SK-N-MC (cell line): ENCODE data around the gene LPXN.
A peak's percentile ranks its signal among the peaks of the same experiment; 100 is the strongest.

ENCODE experiments used
- DNase-seq: peaks from one replicate; pipeline ENCODE4 v3.0.0-alpha.2; 2011; ENCODE audit warnings: low read depth, low spot score
- H3K27ac ChIP-seq: fragments of 200-600 bp; sonication (generic); 2 replicates; pipeline ENCODE4 v1.5.1; 2016; ENCODE audit warnings: mixed run types
- H3K36me3 ChIP-seq: fragments of 200-600 bp; sonication (generic); 2 replicates; pipeline ENCODE4 v1.6.1; 2017; ENCODE audit warnings: antibody characterized with exemption, low read length, mixed read lengths; ENCODE audit not compliant: insufficient read depth
- H3K4me3 ChIP-seq: fragments of 200-600 bp; sonication (generic); 2 replicates; pipeline ENCODE4 v1.5.1; 2016
- H3K9ac ChIP-seq: fragments of 200-600 bp; sonication (generic); 2 replicates; pipeline ENCODE4 v1.8.0; 2017; ENCODE audit warnings: mixed run types, mixed read lengths; ENCODE audit not compliant: insufficient read length
- H3K9me3 ChIP-seq: fragments of 200-600 bp; sonication (generic); 2 replicates; pipeline ENCODE4 v1.6.1; 2017; ENCODE audit warnings: low read depth, mild to moderate bottlenecking, antibody characterized with exemption, low read length, moderate library complexity, mixed read lengths
- EZH2 ChIP-seq: fragments of 200-600 bp; sonication (generic); IDR thresholded peaks from one replicate; pipeline ENCODE4 v1.6.1; 2017; ENCODE audit warnings: antibody characterized with exemption
- FOXP2 ChIP-seq: optimal IDR thresholded peaks from 2 replicates; pipeline ENCODE3; 2011; ENCODE audit warnings: mild to moderate bottlenecking, moderate library complexity; ENCODE audit not compliant: insufficient read depth; ENCODE audit errors: extremely low read length, control extremely low read depth
- POLR2AphosphoS5 ChIP-seq: IDR thresholded peaks from 2 replicates; pipeline ENCODE4 v1.6.1; 2012; ENCODE audit warnings: mild to moderate bottlenecking, low read depth, low read length, borderline replicate concordance

LPXN gene

GRCh38 chr11:58524232-58525036 lies 51.2 kb downstream of the LPXN start:
- Histone ChIP-seq H3K27ac (no peak overlapping the region), H3K4me3 (peak overlapping the region; percentile 36), H3K9ac (no peak overlapping the region), H3K36me3 (no peaks in the 10 kb centered on the region), H3K9me3 (no peaks in the 10 kb centered on the region)
- no peak for TF ChIP-seq FOXP2
- no peak for TF ChIP-seq EZH2
- no peak for TF ChIP-seq POLR2AphosphoS5
- DNase-seq, result peak; percentile 89

- DNase-seq, result no peak
- no peak for TF ChIP-seq FOXP2
- no peak for TF ChIP-seq POLR2AphosphoS5
- no peak for TF ChIP-seq EZH2
- no peak overlapping the region for H3K4me3 ChIP-seq
- H3K9me3 ChIP-seq, result no peaks in the 10 kb centered on the region
- H3K9ac ChIP-seq, result no peak overlapping the region
- no peaks in the 10 kb centered on the region for H3K36me3 ChIP-seq
- H3K27ac ChIP-seq, result no peak overlapping the region
Measured at GRCh38 chr11:58513747-58514367, 61.8 kb downstream of the LPXN start.

- no peak for TF ChIP-seq EZH2
- TF ChIP-seq FOXP2, result no peak
- TF ChIP-seq POLR2AphosphoS5, result no peak
- no peak for DNase-seq
- H3K36me3 ChIP-seq, result no peaks in the 10 kb centered on the region
- no peak overlapping the region for H3K4me3 ChIP-seq
- H3K27ac ChIP-seq, result no peak overlapping the region
- no peaks in the 10 kb centered on the region for H3K9me3 ChIP-seq
- H3K9ac ChIP-seq, result no peak overlapping the region
Measured at GRCh38 chr11:58511636-58512035, 64.0 kb downstream of the LPXN start.

- Histone ChIP-seq H3K9ac (no peak overlapping the region), H3K4me3 (no peak overlapping the region), H3K9me3 (no peaks in the 10 kb centered on the region), H3K36me3 (no peaks in the 10 kb centered on the region), H3K27ac (no peak overlapping the region)
- TF ChIP-seq EZH2 (no peak), FOXP2 (no peak), POLR2AphosphoS5 (no peak)
- no peak for DNase-seq
Measured at GRCh38 chr11:58509748-58510147, 65.9 kb downstream of the LPXN start.

DNA sequence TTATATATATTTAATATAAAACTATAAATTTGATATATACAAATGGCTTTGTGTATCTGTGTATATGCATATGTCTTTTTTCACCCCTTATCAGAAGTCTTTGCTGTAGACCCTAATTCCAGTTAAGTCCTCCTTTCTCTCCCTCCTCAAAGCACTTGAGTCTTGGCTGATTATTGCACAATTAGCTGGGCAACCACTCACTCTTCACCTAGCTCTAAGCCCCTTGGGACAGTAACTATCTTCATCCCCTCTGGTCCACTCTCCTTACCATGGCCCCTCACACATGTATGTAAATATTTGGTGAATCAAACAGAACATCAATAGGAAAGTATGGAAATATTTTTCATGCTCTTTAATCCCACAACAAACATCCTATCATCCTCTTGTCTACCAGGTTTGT lies 66.8 kb downstream of the LPXN start:
- H3K36me3 ChIP-seq, result no peaks in the 10 kb centered on the region
- H3K9ac ChIP-seq, result no peak overlapping the region
- no peak overlapping the region for H3K27ac ChIP-seq
- H3K4me3 ChIP-seq, result no peak overlapping the region
- no peak for DNase-seq
- no peaks in the 10 kb centered on the region for H3K9me3 ChIP-seq
- no peak for TF ChIP-seq EZH2
- no peak for TF ChIP-seq POLR2AphosphoS5
- no peak for TF ChIP-seq FOXP2

- Histone ChIP-seq H3K27ac (no peak within 1 kb of the TSS), H3K4me3 (no peak within 1 kb of the TSS), H3K36me3 (no peaks in the 10 kb centered on the region), H3K9ac (no peak within 1 kb of the TSS), H3K9me3 (no peaks in the 10 kb centered on the region)
- TF ChIP-seq FOXP2 (no peak), POLR2AphosphoS5 (no peak), EZH2 (no peak)
- no peak for DNase-seq
Measured at GRCh38 chr11:58508005-58508404, 67.7 kb downstream of the LPXN start, which contains the start of gene OR5B21. OR5B21 (minus strand) TSS chr11:58508105; CDS start chr11:58508105, 0 bp downstream.

DNA sequence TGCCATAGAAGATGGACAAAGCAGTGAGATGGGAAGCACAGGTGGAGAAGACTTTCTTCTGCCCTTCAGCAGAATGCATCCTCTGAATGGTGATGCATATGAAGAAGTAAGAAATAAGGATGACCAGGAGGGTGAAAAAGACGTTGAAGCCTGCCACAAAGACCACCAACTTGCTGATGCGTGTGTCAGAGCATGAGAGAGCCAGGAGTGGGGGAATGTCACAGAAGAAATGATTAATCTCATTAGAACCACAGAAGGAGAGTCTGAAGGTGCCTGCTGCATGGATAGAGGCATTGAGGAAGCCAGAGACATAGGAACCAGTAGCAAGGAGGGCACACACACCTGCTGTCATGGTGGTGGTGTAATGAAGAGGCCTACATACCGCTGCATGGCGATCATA lies 68.3 kb downstream of the LPXN start:
- no peak for DNase-seq
- H3K9me3 ChIP-seq, result no peaks in the 10 kb centered on the region
- H3K36me3 ChIP-seq, result no peaks in the 10 kb centered on the region
- H3K27ac ChIP-seq, result no peak overlapping the region
- no peak overlapping the region for H3K4me3 ChIP-seq
- TF ChIP-seq FOXP2 (no peak), POLR2AphosphoS5 (no peak), EZH2 (no peak)
- no peak overlapping the region for H3K9ac ChIP-seq

DNA sequence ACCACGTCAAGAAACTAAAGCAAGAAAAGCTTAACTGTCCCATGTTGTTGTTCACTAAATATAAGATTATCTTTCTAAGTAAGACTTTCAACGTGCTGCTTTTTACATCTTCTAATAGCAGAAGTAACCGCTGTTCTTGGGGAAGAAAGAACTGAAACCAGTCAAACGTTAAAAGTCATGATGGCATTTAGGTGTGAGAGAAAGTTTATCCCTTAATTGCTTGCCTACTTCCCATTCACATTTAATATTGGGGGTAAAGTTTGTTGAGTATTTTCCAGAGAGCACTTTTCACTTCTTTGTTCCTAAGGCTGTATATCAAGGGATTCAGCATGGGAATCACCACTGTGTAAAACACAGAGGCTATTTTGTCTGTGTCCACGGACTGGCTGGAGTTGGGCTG lies 68.7 kb downstream of the LPXN start:
- Histone ChIP-seq H3K36me3 (no peaks in the 10 kb centered on the region), H3K27ac (no peak overlapping the region), H3K9ac (no peak overlapping the region), H3K4me3 (no peak overlapping the region), H3K9me3 (no peaks in the 10 kb centered on the region)
- DNase-seq, result no peak
- no peak for TF ChIP-seq POLR2AphosphoS5
- no peak for TF ChIP-seq EZH2
- no peak for TF ChIP-seq FOXP2

DNA sequence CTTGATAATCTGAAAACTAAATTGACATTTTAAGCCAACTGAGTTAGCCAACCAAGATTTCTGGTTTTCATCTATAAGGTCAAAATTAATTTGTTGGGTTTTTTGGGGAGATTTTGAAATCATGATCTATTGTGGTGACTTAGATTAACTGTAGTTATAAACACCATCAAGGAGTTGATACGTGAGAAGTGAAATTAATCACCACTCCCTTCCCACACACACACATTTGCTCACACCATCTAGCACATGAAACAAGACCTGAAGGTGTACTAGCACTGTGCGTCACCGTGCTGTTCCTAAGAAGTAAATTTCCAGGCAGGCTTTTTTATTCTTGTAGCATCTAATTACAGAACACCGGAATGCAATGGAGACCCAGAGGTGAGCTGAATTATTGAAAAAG lies 69.8 kb downstream of the LPXN start:
- no peak overlapping the region for H3K27ac ChIP-seq
- TF ChIP-seq EZH2 (no peak), FOXP2 (no peak), POLR2AphosphoS5 (no peak)
- no peak overlapping the region for H3K9ac ChIP-seq
- H3K4me3 ChIP-seq, result no peak overlapping the region
- no peaks in the 10 kb centered on the region for H3K9me3 ChIP-seq
- DNase-seq, result no peak
- H3K36me3 ChIP-seq, result no peaks in the 10 kb centered on the region
